SK-N-SH (cell line): ENCODE measurements around the gene MYO1E. TPM values are rescaled to one million over a fixed set of nuclear protein-coding genes. Genes with fewer than 3 reads are reported as not detected.

ENCODE experiments used
- CTCF ChIA-PET: fragments of 300-600, 350-600 bp; formaldehyde crosslinking; extraction: SDS; loops from one replicate; lab custom pipeline; 2021; lab: Yijun Ruan, JAX
- POLR2A ChIA-PET: fragments of 350-600 bp; sonication (Branson Sonifier 250); formaldehyde crosslinking; extraction: SDS; loops from one replicate; lab custom pipeline; 2020; ENCODE audit warnings: antibody characterized with exemption, inconsistent platforms; lab: Yijun Ruan, JAX
- DNase-seq: peaks from one replicate; pipeline ENCODE4 v3.0.0; 2012
- H2AFZ ChIP-seq: fragments of 200-600 bp; sonication (generic); 2 replicates; pipeline ENCODE4 v1.8.1; 2016; ENCODE audit warnings: antibody characterized with exemption, mild to moderate bottlenecking, low read depth
- H3F3A ChIP-seq: fragments of 200-600 bp; sonication (generic); replicated peaks from 2 replicates; pipeline ENCODE3; 2016; ENCODE audit warnings: antibody characterized with exemption, mild to moderate bottlenecking; ENCODE audit not compliant: insufficient read depth
- H3K27ac ChIP-seq, 2 experiments: fragments of 200-500 bp in 1 of 2; fragments of 200-600 bp in 1 of 2; sonication (Bioruptor generic) in 1 of 2; sonication (generic), shearing (Covaris generic) in 1 of 2; 2 replicates each; pipeline versions ENCODE4 v1.5.1 to v1.6.1; 2014 to 2016; ENCODE audit warnings: low read depth in 2 of 2, inconsistent platforms in 1 of 2, low read length in 1 of 2, mild to moderate bottlenecking in 1 of 2, mixed read lengths in 1 of 2
- H3K27me3 ChIP-seq: fragments of 200-600 bp; sonication (generic), shearing (Covaris generic); 2 replicates; pipeline ENCODE4 v1.6.1; 2016; ENCODE audit warnings: mixed run types; ENCODE audit not compliant: insufficient read depth
- H3K36me3 ChIP-seq, 2 experiments: fragments of 200-500 bp in 1 of 2; fragments of 200-600 bp in 1 of 2; sonication (Bioruptor generic) in 1 of 2; sonication (generic) in 1 of 2; replicated peaks in 1 of 2; 2 replicates each; pipeline versions ENCODE3 to v1.5.1; 2014 to 2016; ENCODE audit warnings: low read length in 1 of 2, mild to moderate bottlenecking in 1 of 2; ENCODE audit not compliant: insufficient read depth in 2 of 2, control insufficient read depth in 1 of 2
- H3K4me1 ChIP-seq, 2 experiments: fragments of 200-500 bp in 1 of 2; fragments of 200-600 bp in 1 of 2; sonication (Bioruptor generic) in 1 of 2; sonication (generic), shearing (Covaris generic) in 1 of 2; 2 replicates each; pipeline versions ENCODE4 v1.5.1 to v1.6.1; 2014 to 2016; ENCODE audit warnings: low read depth in 1 of 2, low read length in 1 of 2, mixed run types in 1 of 2; ENCODE audit not compliant: insufficient read depth in 2 of 2, control insufficient read depth in 1 of 2
- H3K4me2 ChIP-seq: fragments of 200-600 bp; sonication (generic), shearing (Covaris generic); 2 replicates; pipeline ENCODE4 v1.6.1; 2017; ENCODE audit warnings: mixed run types
- H3K4me3 ChIP-seq, 2 experiments: fragments of 200-500 bp in 1 of 2; fragments of 200-600 bp in 1 of 2; sonication (Bioruptor generic) in 1 of 2; sonication (generic), shearing (Covaris generic) in 1 of 2; 2 replicates each; pipeline versions ENCODE4 v1.5.1 to v1.8.1; 2014 to 2016; ENCODE audit warnings: low read depth in 2 of 2, inconsistent platforms in 1 of 2, low read length in 1 of 2, mild to moderate bottlenecking in 1 of 2, mixed read lengths in 1 of 2, moderate library complexity in 1 of 2
- H3K79me2 ChIP-seq: fragments of 200-600 bp; sonication (generic); 2 replicates; pipeline ENCODE4 v1.8.1; 2017; ENCODE audit warnings: mild to moderate bottlenecking; ENCODE audit not compliant: insufficient read depth
- H3K9ac ChIP-seq: fragments of 200-600 bp; sonication (generic); 2 replicates; pipeline ENCODE4 v1.6.1; 2017; ENCODE audit warnings: mixed run types
- H3K9me2 ChIP-seq: fragments of 200-600 bp; sonication (generic); 2 replicates; pipeline ENCODE4 v1.6.1; 2017; ENCODE audit warnings: mixed run types
- H3K9me3 ChIP-seq: fragments of 200-600 bp; sonication (generic); 2 replicates; pipeline ENCODE4 v1.6.1; 2017; ENCODE audit warnings: mixed run types, mild to moderate bottlenecking, moderate library complexity
- H4K20me1 ChIP-seq: fragments of 200-600 bp; sonication (generic); 2 replicates; pipeline ENCODE4 v1.6.1; 2017; ENCODE audit warnings: mild to moderate bottlenecking, mixed run types; ENCODE audit not compliant: insufficient read depth
- CHD2 ChIP-seq: fragments of 150-350 bp; IDR thresholded peaks from 2 replicates; pipeline ENCODE4 v1.6.1; 2018; ENCODE audit warnings: low read length; ENCODE audit not compliant: partially characterized antibody
- CTCF ChIP-seq: fragments of 200-600 bp; sonication (generic); IDR thresholded peaks from 2 replicates; pipeline ENCODE4 v1.6.1; 2017; ENCODE audit warnings: antibody characterized with exemption, mild to moderate bottlenecking, moderate library complexity
- ELF1 ChIP-seq: IDR thresholded peaks from 2 replicates; pipeline ENCODE4 v1.4.0; 2012
- EP300 ChIP-seq, 2 experiments: IDR thresholded peaks; 2 replicates each; pipeline versions ENCODE4 v1.4.0 to v1.6.1; 2012; ENCODE audit warnings: borderline replicate concordance in 1 of 2, low read depth in 1 of 2, low read length in 1 of 2
- JUND ChIP-seq: IDR thresholded peaks from 2 replicates; pipeline ENCODE4 v1.4.0; 2012
- NFIC ChIP-seq: IDR thresholded peaks from 2 replicates; pipeline ENCODE4 v1.4.0; 2012; ENCODE audit warnings: borderline replicate concordance
- RFX5 ChIP-seq: IDR thresholded peaks from 2 replicates; pipeline ENCODE4 v1.6.1; 2012; ENCODE audit warnings: mild to moderate bottlenecking, improper control_type of control experiment, low read length
- USF2 ChIP-seq: fragments of 150-350 bp; IDR thresholded peaks from 2 replicates; pipeline ENCODE4 v1.6.1; 2017; ENCODE audit warnings: antibody characterized with exemption, low read length, low read depth, borderline replicate concordance
- WGBS: methylation state at CpG from one replicate; pipeline ENCODE4 v1.1.6; 2017; ENCODE audit warnings: low lambda C conversion rate; 5-methylcytosine and 5-hydroxymethylcytosine counted together
- polyA plus RNA-seq, 3 experiments: library from polyadenylated mRNA; depleted of rRNA; stranded (reverse); fragments of >200 nt; gene quantifications; 2 replicates each; pipeline ENCODE4 v1.2.3, GENCODE V29; 2012

The MYO1E gene
- polyA plus RNA-seq, 1 of the 3 experiments (the other 2 are of a cell fraction): 9.7 TPM

GRCh38 chr15:59229015-59229414 is 143.7 kb downstream of the MYO1E start:
- Histone ChIP-seq H3K9me2 (no peaks in the 10 kb centered on the region), H3K4me1 (peaks cover 0 to 10% of the 10 kb centered on the region in 2 experiments; a peak in 2 of 4 replicates), H3K27ac (no peak overlapping the region), H2AFZ (no peak overlapping the region), H3K9me3 (no peaks in the 10 kb centered on the region), H3K9ac (no peak overlapping the region), H3K4me2 (no peak overlapping the region), H3F3A (peaks cover 9% of the 10 kb centered on the region), H4K20me1 (0 out of 2 replicates have a peak, but pooled peaks cover 5% of the 10 kb centered on the region), H3K36me3 (peaks cover 0 to 18% of the 10 kb centered on the region in 2 experiments), H3K27me3 (no peaks in the 10 kb centered on the region), H3K79me2 (no peaks in the 10 kb centered on the region), H3K4me3 (no peak overlapping the region)
- DNase-seq: no peak
- POLR2A ChIA-PET: no interaction called here
- WGBS: 88% methylated on average over 4 of the region's 4 CpGs
- TF ChIP-seq CTCF (no peak), NFIC (no peak), EP300 (IDR thresholded peaks at IDR 0.05; ENCODE audit: borderline replicate concordance in 1 of 2, low read depth in 1 of 2, low read length in 1 of 2) (no peak)
- CTCF ChIA-PET: interaction anchor here (0.9 to 1.0 kb wide), 2 partner anchors 18 to 19 kb away, joined by 3 to 4 read pairs; no protein-coding TSS in a partner anchor

GRCh38 chr15:59227021-59227420 is 145.7 kb downstream of the MYO1E start:
- TF ChIP-seq JUND: no peak
- Histone ChIP-seq H3K9me3 (no peaks in the 10 kb centered on the region), H3K4me1 (peaks cover 0 to 14% of the 10 kb centered on the region in 2 experiments; a peak in 1 of 4 replicates), H3K4me2 (no peak overlapping the region), H3K9me2 (no peaks in the 10 kb centered on the region), H3K9ac (no peak overlapping the region), H3K36me3 (peaks cover 0 to 25% of the 10 kb centered on the region in 2 experiments), H3K27ac (no peak overlapping the region), H4K20me1 (0 out of 2 replicates have a peak, but pooled peaks cover 3% of the 10 kb centered on the region), H3K4me3 (no peak overlapping the region), H2AFZ (no peak overlapping the region), H3K79me2 (no peaks in the 10 kb centered on the region), H3K27me3 (no peaks in the 10 kb centered on the region), H3F3A (peaks cover 12% of the 10 kb centered on the region)
- ChIA-PET POLR2A (no interaction called here), CTCF (no interaction called here)
- DNase-seq: no peak
- 87% methylated on average over 4 of the region's 4 CpGs for WGBS

GRCh38 chr15:59224474-59224873 is 148.2 kb downstream of the MYO1E start:
- H3K79me2 ChIP-seq: no peaks in the 10 kb centered on the region
- peaks cover 0 to 24% of the 10 kb centered on the region in 2 experiments for H3K36me3 ChIP-seq
- no peak overlapping the region for H2AFZ ChIP-seq
- no peak overlapping the region for H3K4me3 ChIP-seq
- H3K4me2 ChIP-seq: no peak overlapping the region
- no peaks in the 10 kb centered on the region for H3K9me3 ChIP-seq
- H3K9me2 ChIP-seq: no peaks in the 10 kb centered on the region
- H3K27me3 ChIP-seq: no peaks in the 10 kb centered on the region
- TF ChIP-seq RFX5: no peak
- TF ChIP-seq NFIC: peak; percentile 54
- TF ChIP-seq CHD2: no peak
- no peak for TF ChIP-seq USF2
- no peak for TF ChIP-seq ELF1
- no peak for DNase-seq
- H3K4me1 ChIP-seq: peaks cover 0 to 17% of the 10 kb centered on the region in 2 experiments; a peak in 2 of 4 replicates
- no peaks in the 10 kb centered on the region for H4K20me1 ChIP-seq
- CTCF ChIA-PET: interaction anchor here (1.2 kb wide), 2 partner anchors 23 to 31 kb away, joined by 3 to 4 read pairs; no protein-coding TSS in a partner anchor
- peaks cover 12% of the 10 kb centered on the region for H3F3A ChIP-seq
- H3K9ac ChIP-seq: no peak overlapping the region
- POLR2A ChIA-PET: no interaction called here
- H3K27ac ChIP-seq: no peak overlapping the region
- WGBS: 90% methylated on average over 7 of the region's 7 CpGs
